GM19438 (cell line): ENCODE measurements around the gene ADAMTS14.

Experiments
- ATAC-seq: cut with Tn5 transposase; IDR thresholded peaks from one replicate; pipeline ENCODE4 v1.9.1; 2021; ENCODE audit warnings: low read depth; ENCODE audit not compliant: unreplicated experiment

The ADAMTS14 gene

GRCh38 chr10:70805619-70806215, 133.4 kb downstream of the ADAMTS14 start:
- ATAC-seq: no peak

- no peak for ATAC-seq
These were observed 134.5 kb downstream of the ADAMTS14 start for GRCh38 chr10:70806841-70807240.

GRCh38 chr10:70807556-70807955, 135.2 kb downstream of the ADAMTS14 start:
- ATAC-seq: no peak

GRCh38 chr10:70809011-70809611, 136.8 kb downstream of the ADAMTS14 start:
- no peak for ATAC-seq

- no peak for ATAC-seq
These were observed 137.4 kb downstream of the ADAMTS14 start for GRCh38 chr10:70809726-70810125.

GRCh38 chr10:70810967-70811366, 138.7 kb downstream of the ADAMTS14 start:
- ATAC-seq: no peak

- ATAC-seq: no peak
These were observed 139.6 kb downstream of the ADAMTS14 start for GRCh38 chr10:70811881-70812280.
